ENCODE measurements around the gene DCLRE1B.

DCLRE1B gene

GRCh38 chr1:113928941-113929749, 24.0 kb downstream of the DCLRE1B start, which contains the start of gene HIPK1 (continued):
- TF ChIP-seq ZNF785 (tag by site-specific recombination; IDR thresholded peaks at IDR 0.05) (peak; percentile 46; the same call in 1 of the 2 replicates), ZNF791 (tag by site-specific recombination; IDR thresholded peaks at IDR 0.05) (no peak), ZNF473 (tag by site-specific recombination; IDR thresholded peaks at IDR 0.05) (no peak), ZNF148 (tag by site-specific recombination; IDR thresholded peaks at IDR 0.05; ENCODE audit: borderline replicate concordance) (no peak), SETDB1 (IDR thresholded peaks at IDR 0.05; ENCODE audit: insufficient read length, low read length) (peak; percentile 15), KLF16 (tag by site-specific recombination; IDR thresholded peaks at IDR 0.05) (peak; percentile 92), ZNF341 (tag by site-specific recombination; IDR thresholded peaks at IDR 0.05; ENCODE audit: low read depth) (peak; percentile 56), ZNF658 (tag by site-specific recombination; IDR thresholded peaks at IDR 0.05) (no peak), ZNF707 (tag by site-specific recombination; IDR thresholded peaks at IDR 0.05) (no peak), TCF7L2 (IDR thresholded peaks at IDR 0.05; ENCODE audit: borderline replicate concordance, low read depth, low read length) (no peak), HIC1 (tag by site-specific recombination; IDR thresholded peaks at IDR 0.05) (no peak), ZNF544 (tag by site-specific recombination; IDR thresholded peaks at IDR 0.05) (no peak), BCL6B (tag by site-specific recombination; IDR thresholded peaks at IDR 0.05) (peak; percentile 39), ZNF660 (tag by site-specific recombination; IDR thresholded peaks at IDR 0.05) (peak; percentile 70), ZNF404 (tag by site-specific recombination; IDR thresholded peaks at IDR 0.05) (no peak), ZNF830 (tag by site-specific recombination; IDR thresholded peaks at IDR 0.05; ENCODE audit: low read depth) (no peak), ZNF513 (tag by site-specific recombination; IDR thresholded peaks at IDR 0.05) (no peak), ZFP3 (tag by site-specific recombination; IDR thresholded peaks at IDR 0.05; ENCODE audit: low read depth) (no peak), ZNF266 (tag by site-specific recombination; IDR thresholded peaks at IDR 0.05; ENCODE audit: low read depth) (no peak), ZNF701 (tag by site-specific recombination; IDR thresholded peaks at IDR 0.05) (no peak), ZNF302 (tag by site-specific recombination; IDR thresholded peaks at IDR 0.05; ENCODE audit: low read depth) (no peak), ZNF366 (tag by site-specific recombination; conservative IDR thresholded peaks at IDR 0.05) (no peak; the same call in 1 of the 2 replicates), ZNF426 (tag by site-specific recombination; IDR thresholded peaks at IDR 0.05) (peak; percentile 17; the same call in 1 of the 2 replicates), SP7 (tag by site-specific recombination; IDR thresholded peaks at IDR 0.05) (peak; percentile 90), ZNF146 (tag by site-specific recombination; IDR thresholded peaks at IDR 0.05) (no peak), ZNF223 (tag by site-specific recombination; IDR thresholded peaks at IDR 0.05) (no peak), ZNF626 (tag by site-specific recombination; IDR thresholded peaks at IDR 0.05) (no peak), TRIM28 (IDR thresholded peaks at IDR 0.05; ENCODE audit: borderline replicate concordance, low read length) (peak; percentile 96), ZNF843 (tag by site-specific recombination; IDR thresholded peaks at IDR 0.05) (peak; percentile 69; the same call in 1 of the 2 replicates), ZSCAN4 (tag by site-specific recombination; IDR thresholded peaks at IDR 0.05) (0 out of 2 replicates have a peak, but pooled peaks have one; percentile 52), ZNF37A (tag by site-specific recombination; IDR thresholded peaks at IDR 0.05) (no peak), ZNF174 (tag by site-specific recombination; IDR thresholded peaks at IDR 0.05) (no peak), EGR2 (tag by site-specific recombination; IDR thresholded peaks at IDR 0.05; ENCODE audit: low read depth) (peak; percentile 84)

Data from HEK293 (cell line).